ENCODE measurements around the gene UNC5B. TPM values are rescaled to one million over a fixed set of nuclear protein-coding genes. Genes with fewer than 3 reads are reported as not detected.

Gene UNC5B
- total RNA-seq, 1 experiment from 2014 or later, result 22.0 TPM

DNA sequence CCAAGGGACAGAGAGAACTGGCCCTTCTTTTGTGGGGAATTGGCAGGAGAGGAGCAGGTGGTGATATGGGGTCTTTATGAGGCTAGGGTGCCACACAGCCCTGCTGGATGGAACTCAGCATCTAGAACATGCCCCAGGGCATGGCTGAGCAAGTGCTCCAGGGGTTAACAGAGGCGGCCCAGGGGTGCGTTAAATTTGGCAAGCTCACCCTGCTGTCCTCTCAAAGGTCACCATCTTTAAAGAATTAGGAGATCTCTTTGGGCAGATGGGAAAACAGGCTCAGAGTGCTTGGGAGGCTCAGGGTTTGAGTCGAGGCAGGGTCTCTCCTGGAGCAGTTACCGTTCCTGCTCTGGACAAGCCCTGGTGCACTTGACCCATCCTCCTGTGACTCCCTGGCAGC, 21.4 kb upstream of the UNC5B start:
- no TSS peak for BruUV-seq (replicated peaks)
- intact Hi-C loops (cut with micrococcal nuclease), result no loop called here
- Histone ChIP-seq H3K79me2 (ENCODE audit: insufficient read depth, low read length) (no peaks in the 10 kb centered on the region), H4K20me1 (ENCODE audit: insufficient read depth) (no peaks in the 10 kb centered on the region), H3K9me2 (ENCODE audit: insufficient read depth) (no peaks in the 10 kb centered on the region), H3K9me3 (ENCODE audit: control insufficient read depth in 1 of 2, insufficient read depth in 1 of 2, low read depth in 1 of 2, low read length in 2 of 2) (no peaks in the 10 kb centered on the region), H3K27ac (ENCODE audit: low read depth, low read length) (no peak overlapping the region), H3K4me1 (ENCODE audit: control insufficient read depth in 1 of 2, insufficient read depth in 2 of 2, low read length in 2 of 2) (no peaks in the 10 kb centered on the region), H3K27me3 (ENCODE audit: insufficient read depth, low read length) (no peaks in the 10 kb centered on the region), H2AFZ (ENCODE audit: low read depth, low read length, poor library complexity, severe bottlenecking) (no peak overlapping the region), H3K9ac (ENCODE audit: low read length) (no peak overlapping the region), H3K4me3 (replicated peaks in 1 of 2; ENCODE audit: low read depth in 1 of 2, low read length in 2 of 2) (no peak overlapping the region), H3K4me2 (ENCODE audit: low read length) (no peak overlapping the region), H3K36me3 (ENCODE audit: control insufficient read depth in 1 of 2, insufficient read depth in 2 of 2, low read length in 2 of 2) (no peaks in the 10 kb centered on the region)
- TF ChIP-seq REST (IDR thresholded peaks at IDR 0.05; ENCODE audit: low read depth) (no peak), SP1 (IDR thresholded peaks at IDR 0.05; ENCODE audit: low read depth) (no peak), EZH2 (IDR thresholded peaks at IDR 0.05) (no peak), POLR2AphosphoS5 (IDR thresholded peaks at IDR 0.05; ENCODE audit: low read depth, low read length) (no peak)
- TF ChIP-seq, protein P1, sequence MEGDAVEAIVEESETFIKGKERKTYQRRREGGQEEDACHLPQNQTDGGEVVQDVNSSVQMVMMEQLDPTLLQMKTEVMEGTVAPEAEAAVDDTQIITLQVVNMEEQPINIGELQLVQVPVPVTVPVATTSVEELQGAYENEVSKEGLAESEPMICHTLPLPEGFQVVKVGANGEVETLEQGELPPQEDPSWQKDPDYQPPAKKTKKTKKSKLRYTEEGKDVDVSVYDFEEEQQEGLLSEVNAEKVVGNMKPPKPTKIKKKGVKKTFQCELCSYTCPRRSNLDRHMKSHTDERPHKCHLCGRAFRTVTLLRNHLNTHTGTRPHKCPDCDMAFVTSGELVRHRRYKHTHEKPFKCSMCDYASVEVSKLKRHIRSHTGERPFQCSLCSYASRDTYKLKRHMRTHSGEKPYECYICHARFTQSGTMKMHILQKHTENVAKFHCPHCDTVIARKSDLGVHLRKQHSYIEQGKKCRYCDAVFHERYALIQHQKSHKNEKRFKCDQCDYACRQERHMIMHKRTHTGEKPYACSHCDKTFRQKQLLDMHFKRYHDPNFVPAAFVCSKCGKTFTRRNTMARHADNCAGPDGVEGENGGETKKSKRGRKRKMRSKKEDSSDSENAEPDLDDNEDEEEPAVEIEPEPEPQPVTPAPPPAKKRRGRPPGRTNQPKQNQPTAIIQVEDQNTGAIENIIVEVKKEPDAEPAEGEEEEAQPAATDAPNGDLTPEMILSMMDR (IDR thresholded peaks at IDR 0.05 in 2 of 3, conservative IDR thresholded peaks at IDR 0.05 in 1 of 3; ENCODE audit: borderline replicate concordance in 1 of 3, insufficient read depth in 1 of 3, low read depth in 2 of 3, low read length in 2 of 3), result no peak
- POLR2A ChIA-PET, result no interaction called here
- DNase-seq (ENCODE audit: low read depth, low spot score) (no peak), ATAC-seq (no peak)
- RAD21 ChIA-PET (ENCODE audit: low non-redundant PET in 1 of 2, low total read pairs in 2 of 2, uncharacterized antibody in 2 of 2, unreplicated experiment in 2 of 2), result no interaction called here
- CTCF ChIA-PET, result no interaction called here

All from HCT116 (cell line).